Measurements from ENCODE around the gene DMPK. TPM values are rescaled to one million over a fixed set of nuclear protein-coding genes. Genes with fewer than 3 reads are reported as not detected.

Gene DMPK
- total and polyA plus RNA-seq, 2 experiments from 2014 or later = 9.8 to 24.0 TPM

DNA sequence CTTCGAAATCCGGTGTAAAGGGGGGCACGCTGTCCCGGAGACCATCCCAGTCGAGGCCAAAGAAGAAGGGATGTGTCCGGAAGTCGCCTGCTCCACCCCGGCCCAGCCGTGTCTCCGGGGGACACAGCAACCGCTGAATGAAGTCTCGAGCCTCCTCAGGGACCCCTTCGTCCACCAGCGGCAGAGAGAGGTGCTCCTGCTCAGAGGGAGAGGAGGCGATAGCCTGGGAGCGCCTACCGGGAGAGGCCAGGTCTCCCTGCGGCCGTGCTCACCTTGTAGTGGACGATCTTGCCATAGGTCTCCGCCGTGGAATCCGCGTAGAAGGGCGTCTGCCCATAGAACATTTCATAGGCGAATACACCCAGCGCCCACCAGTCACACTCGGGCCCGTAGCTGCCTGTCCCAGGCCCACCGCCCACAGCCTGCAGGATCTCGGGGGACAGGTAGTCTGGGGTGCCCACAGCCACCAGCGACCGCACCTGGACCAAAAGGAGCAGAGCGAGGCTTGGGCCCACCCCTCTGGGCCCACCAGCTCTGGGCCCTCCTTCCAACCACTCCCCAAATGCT lies 4.8 kb downstream of the DMPK start (continued):
- TF ChIP-seq, protein P1, sequence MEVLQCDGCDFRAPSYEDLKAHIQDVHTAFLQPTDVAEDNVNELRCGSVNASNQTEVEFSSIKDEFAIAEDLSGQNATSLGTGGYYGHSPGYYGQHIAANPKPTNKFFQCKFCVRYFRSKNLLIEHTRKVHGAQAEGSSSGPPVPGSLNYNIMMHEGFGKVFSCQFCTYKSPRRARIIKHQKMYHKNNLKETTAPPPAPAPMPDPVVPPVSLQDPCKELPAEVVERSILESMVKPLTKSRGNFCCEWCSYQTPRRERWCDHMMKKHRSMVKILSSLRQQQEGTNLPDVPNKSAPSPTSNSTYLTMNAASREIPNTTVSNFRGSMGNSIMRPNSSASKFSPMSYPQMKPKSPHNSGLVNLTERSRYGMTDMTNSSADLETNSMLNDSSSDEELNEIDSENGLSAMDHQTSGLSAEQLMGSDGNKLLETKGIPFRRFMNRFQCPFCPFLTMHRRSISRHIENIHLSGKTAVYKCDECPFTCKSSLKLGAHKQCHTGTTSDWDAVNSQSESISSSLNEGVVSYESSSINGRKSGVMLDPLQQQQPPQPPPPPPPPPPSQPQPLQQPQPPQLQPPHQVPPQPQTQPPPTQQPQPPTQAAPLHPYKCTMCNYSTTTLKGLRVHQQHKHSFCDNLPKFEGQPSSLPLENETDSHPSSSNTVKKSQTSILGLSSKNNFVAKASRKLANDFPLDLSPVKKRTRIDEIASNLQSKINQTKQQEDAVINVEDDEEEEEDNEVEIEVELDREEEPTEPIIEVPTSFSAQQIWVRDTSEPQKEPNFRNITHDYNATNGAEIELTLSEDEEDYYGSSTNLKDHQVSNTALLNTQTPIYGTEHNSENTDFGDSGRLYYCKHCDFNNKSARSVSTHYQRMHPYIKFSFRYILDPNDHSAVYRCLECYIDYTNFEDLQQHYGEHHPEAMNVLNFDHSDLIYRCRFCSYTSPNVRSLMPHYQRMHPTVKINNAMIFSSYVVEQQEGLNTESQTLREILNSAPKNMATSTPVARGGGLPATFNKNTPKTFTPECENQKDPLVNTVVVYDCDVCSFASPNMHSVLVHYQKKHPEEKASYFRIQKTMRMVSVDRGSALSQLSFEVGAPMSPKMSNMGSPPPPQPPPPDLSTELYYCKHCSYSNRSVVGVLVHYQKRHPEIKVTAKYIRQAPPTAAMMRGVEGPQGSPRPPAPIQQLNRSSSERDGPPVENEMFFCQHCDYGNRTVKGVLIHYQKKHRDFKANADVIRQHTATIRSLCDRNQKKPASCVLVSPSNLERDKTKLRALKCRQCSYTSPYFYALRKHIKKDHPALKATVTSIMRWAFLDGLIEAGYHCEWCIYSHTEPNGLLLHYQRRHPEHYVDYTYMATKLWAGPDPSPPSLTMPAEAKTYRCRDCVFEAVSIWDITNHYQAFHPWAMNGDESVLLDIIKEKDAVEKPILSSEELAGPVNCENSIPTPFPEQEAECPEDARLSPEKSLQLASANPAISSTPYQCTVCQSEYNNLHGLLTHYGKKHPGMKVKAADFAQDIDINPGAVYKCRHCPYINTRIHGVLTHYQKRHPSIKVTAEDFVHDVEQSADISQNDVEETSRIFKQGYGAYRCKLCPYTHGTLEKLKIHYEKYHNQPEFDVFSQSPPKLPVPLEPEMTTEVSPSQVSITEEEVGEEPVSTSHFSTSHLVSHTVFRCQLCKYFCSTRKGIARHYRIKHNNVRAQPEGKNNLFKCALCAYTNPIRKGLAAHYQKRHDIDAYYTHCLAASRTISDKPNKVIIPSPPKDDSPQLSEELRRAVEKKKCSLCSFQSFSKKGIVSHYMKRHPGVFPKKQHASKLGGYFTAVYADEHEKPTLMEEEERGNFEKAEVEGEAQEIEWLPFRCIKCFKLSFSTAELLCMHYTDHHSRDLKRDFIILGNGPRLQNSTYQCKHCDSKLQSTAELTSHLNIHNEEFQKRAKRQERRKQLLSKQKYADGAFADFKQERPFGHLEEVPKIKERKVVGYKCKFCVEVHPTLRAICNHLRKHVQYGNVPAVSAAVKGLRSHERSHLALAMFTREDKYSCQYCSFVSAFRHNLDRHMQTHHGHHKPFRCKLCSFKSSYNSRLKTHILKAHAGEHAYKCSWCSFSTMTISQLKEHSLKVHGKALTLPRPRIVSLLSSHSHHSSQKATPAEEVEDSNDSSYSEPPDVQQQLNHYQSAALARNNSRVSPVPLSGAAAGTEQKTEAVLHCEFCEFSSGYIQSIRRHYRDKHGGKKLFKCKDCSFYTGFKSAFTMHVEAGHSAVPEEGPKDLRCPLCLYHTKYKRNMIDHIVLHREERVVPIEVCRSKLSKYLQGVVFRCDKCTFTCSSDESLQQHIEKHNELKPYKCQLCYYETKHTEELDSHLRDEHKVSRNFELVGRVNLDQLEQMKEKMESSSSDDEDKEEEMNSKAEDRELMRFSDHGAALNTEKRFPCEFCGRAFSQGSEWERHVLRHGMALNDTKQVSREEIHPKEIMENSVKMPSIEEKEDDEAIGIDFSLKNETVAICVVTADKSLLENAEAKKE (CRISPR knock-in tag; IDR thresholded peaks at IDR 0.05) = no peak
- TF ChIP-seq POLR2AphosphoS5 (IDR thresholded peaks at IDR 0.05; ENCODE audit: low read depth) (no peak), EZH2phosphoT487 (IDR thresholded peaks at IDR 0.05; ENCODE audit: unreplicated experiment) (no peak), CREB1 (CRISPR knock-in tag; IDR thresholded peaks at IDR 0.05; ENCODE audit: low read depth) (no peak)
- TF ChIP-seq, protein P2, sequence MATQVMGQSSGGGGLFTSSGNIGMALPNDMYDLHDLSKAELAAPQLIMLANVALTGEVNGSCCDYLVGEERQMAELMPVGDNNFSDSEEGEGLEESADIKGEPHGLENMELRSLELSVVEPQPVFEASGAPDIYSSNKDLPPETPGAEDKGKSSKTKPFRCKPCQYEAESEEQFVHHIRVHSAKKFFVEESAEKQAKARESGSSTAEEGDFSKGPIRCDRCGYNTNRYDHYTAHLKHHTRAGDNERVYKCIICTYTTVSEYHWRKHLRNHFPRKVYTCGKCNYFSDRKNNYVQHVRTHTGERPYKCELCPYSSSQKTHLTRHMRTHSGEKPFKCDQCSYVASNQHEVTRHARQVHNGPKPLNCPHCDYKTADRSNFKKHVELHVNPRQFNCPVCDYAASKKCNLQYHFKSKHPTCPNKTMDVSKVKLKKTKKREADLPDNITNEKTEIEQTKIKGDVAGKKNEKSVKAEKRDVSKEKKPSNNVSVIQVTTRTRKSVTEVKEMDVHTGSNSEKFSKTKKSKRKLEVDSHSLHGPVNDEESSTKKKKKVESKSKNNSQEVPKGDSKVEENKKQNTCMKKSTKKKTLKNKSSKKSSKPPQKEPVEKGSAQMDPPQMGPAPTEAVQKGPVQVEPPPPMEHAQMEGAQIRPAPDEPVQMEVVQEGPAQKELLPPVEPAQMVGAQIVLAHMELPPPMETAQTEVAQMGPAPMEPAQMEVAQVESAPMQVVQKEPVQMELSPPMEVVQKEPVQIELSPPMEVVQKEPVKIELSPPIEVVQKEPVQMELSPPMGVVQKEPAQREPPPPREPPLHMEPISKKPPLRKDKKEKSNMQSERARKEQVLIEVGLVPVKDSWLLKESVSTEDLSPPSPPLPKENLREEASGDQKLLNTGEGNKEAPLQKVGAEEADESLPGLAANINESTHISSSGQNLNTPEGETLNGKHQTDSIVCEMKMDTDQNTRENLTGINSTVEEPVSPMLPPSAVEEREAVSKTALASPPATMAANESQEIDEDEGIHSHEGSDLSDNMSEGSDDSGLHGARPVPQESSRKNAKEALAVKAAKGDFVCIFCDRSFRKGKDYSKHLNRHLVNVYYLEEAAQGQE (IDR thresholded peaks at IDR 0.05; ENCODE audit: unreplicated experiment) = no peak

Data from GM23338 (cell line).